Natural killer cell (primary cell): ENCODE data around the gene PRKN. TPM values are rescaled to one million over a fixed set of nuclear protein-coding genes. Genes with fewer than 3 reads are reported as not detected.

Experiments used
- ATAC-seq, 3 donors: fragments of 150-1000 bp in 2 of 3; fragments of 200-7000 bp in 1 of 3; cut with Tn5 transposase; 1 replicate in 1 of 3; 2 replicates in 2 of 3; pipeline ENCODE4 v1.10.0; 2021; ENCODE audit warnings: mild to moderate bottlenecking in 2 of 3, moderate library complexity in 2 of 3
- DNase-seq, 2 donors: peaks; one replicate each; pipeline versions ENCODE4 v3.0.0 to v3.0.0-alpha.2; 2013 to 2021; ENCODE audit warnings: mixed read lengths in 1 of 2
- H3K27ac ChIP-seq: one replicate; pipeline ENCODE4 v1.5.1; 2013; ENCODE audit warnings: mild to moderate bottlenecking, low read length
- H3K27me3 ChIP-seq: one replicate; pipeline ENCODE4 v1.6.1; 2013; ENCODE audit warnings: low read length; ENCODE audit not compliant: control insufficient read depth, insufficient read depth
- H3K36me3 ChIP-seq: one replicate; pipeline ENCODE4 v1.6.1; 2013; ENCODE audit warnings: low read length; ENCODE audit not compliant: control insufficient read depth, insufficient read depth
- H3K4me1 ChIP-seq: one replicate; pipeline ENCODE4 v1.6.1; 2013; ENCODE audit warnings: low read length; ENCODE audit not compliant: control insufficient read depth, insufficient read depth
- H3K4me3 ChIP-seq: one replicate; pipeline ENCODE4 v1.5.1; 2013; ENCODE audit warnings: low read length
- H3K9me3 ChIP-seq: one replicate; pipeline ENCODE4 v1.6.1; 2013; ENCODE audit warnings: low read length; ENCODE audit not compliant: control insufficient read depth, insufficient read depth
- H3K27ac Mint-ChIP-seq, 2 donors: one replicate each; pipeline ENCODE4 v1.8.0; 2022; ENCODE audit warnings: mild to moderate bottlenecking in 2 of 2, mixed read lengths in 2 of 2, moderate library complexity in 1 of 2
- H3K27me3 Mint-ChIP-seq, 2 donors: one replicate each; pipeline ENCODE4 v1.8.0; 2022; ENCODE audit warnings: low read depth in 2 of 2, mixed read lengths in 2 of 2
- H3K36me3 Mint-ChIP-seq: one replicate; pipeline ENCODE4 v1.8.0; 2022; ENCODE audit warnings: mixed read lengths
- H3K4me1 Mint-ChIP-seq, 2 donors: one replicate each; pipeline ENCODE4 v1.8.0; 2022; ENCODE audit warnings: mixed read lengths in 2 of 2
- H3K4me3 Mint-ChIP-seq: one replicate; pipeline ENCODE4 v1.8.0; 2022; ENCODE audit warnings: mild to moderate bottlenecking, moderate library complexity, mixed read lengths
- H3K9me3 Mint-ChIP-seq, 2 donors: one replicate each; pipeline ENCODE4 v1.8.0; 2022; ENCODE audit warnings: mixed read lengths in 2 of 2
- WGBS: methylation state at CpG from one replicate; pipeline ENCODE4 v1.1.7; 2013; ENCODE audit warnings: missing lambda C conversion rate; ENCODE audit not compliant: insufficient coverage; 5-methylcytosine and 5-hydroxymethylcytosine counted together
- intact Hi-C: fragments of 100-400 bp; cut with micrococcal nuclease; formaldehyde crosslinking; loops from one replicate; pipeline ENCODE4 v1.14.2; 2022
- total RNA-seq, 4 donors: library from RNA; stranded (reverse); fragments of 120-200 nt in 1 of 4; gene quantifications; one replicate each; pipeline versions ENCODE4 v1.2.3 to v1.2.4, GENCODE V29; 2013 to 2022
- TF ChIP-seq, protein P1 (sequence below): fragments of 200-600 bp; IDR thresholded peaks from one replicate; pipeline ENCODE4 v1.8.0; 2022; ENCODE audit warnings: antibody characterized with exemption

Gene PRKN
- total RNA-seq, 3 donors from 2014 or later (not counting 1 experiment from before 2014, with no cell fraction given): 1.4 to 1.9 (median 1.9) TPM

DNA sequence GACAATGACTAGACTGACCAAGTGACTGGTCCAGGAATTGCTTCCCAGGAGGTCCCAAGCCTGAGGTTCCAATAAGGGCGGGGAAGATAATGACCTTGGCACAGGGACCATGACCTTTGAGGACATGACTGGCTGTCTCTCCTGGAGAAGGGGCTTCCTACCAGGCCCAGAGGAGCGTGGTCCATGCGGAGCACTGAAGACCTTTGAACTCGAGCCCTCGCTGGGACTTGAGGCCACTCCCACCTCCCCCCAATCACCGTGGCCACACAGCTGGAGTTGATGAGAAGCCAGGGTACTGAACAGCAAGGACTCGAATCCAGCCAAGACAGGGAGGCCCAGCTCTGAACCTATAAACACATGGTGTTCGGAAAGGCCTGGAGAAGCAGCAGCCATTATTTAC, 677.0 kb downstream of the PRKN start:
- ATAC-seq: no peak
- Histone ChIP-seq H3K27ac (no peak overlapping the region), H3K9me3 (peaks cover 10% of the 10 kb centered on the region), H3K4me3 (no peak overlapping the region), H3K27me3 (no peaks in the 10 kb centered on the region), H3K4me1 (no peaks in the 10 kb centered on the region), H3K36me3 (no peaks in the 10 kb centered on the region)
- Mint-ChIP-seq H3K4me1 (no peaks in the 10 kb centered on the region), H3K36me3 (no peaks in the 10 kb centered on the region), H3K9me3 (peaks cover 7 to 12% of the 10 kb centered on the region in 2 donors), H3K4me3 (no peak overlapping the region), H3K27ac (no peak overlapping the region), H3K27me3 (no peaks in the 10 kb centered on the region)
- DNase-seq: no peak
- TF ChIP-seq, protein P1, sequence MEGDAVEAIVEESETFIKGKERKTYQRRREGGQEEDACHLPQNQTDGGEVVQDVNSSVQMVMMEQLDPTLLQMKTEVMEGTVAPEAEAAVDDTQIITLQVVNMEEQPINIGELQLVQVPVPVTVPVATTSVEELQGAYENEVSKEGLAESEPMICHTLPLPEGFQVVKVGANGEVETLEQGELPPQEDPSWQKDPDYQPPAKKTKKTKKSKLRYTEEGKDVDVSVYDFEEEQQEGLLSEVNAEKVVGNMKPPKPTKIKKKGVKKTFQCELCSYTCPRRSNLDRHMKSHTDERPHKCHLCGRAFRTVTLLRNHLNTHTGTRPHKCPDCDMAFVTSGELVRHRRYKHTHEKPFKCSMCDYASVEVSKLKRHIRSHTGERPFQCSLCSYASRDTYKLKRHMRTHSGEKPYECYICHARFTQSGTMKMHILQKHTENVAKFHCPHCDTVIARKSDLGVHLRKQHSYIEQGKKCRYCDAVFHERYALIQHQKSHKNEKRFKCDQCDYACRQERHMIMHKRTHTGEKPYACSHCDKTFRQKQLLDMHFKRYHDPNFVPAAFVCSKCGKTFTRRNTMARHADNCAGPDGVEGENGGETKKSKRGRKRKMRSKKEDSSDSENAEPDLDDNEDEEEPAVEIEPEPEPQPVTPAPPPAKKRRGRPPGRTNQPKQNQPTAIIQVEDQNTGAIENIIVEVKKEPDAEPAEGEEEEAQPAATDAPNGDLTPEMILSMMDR: no peak
- 85% methylated on average over 8 of the region's 8 CpGs for WGBS
- intact Hi-C loops: no loop called here

DNA sequence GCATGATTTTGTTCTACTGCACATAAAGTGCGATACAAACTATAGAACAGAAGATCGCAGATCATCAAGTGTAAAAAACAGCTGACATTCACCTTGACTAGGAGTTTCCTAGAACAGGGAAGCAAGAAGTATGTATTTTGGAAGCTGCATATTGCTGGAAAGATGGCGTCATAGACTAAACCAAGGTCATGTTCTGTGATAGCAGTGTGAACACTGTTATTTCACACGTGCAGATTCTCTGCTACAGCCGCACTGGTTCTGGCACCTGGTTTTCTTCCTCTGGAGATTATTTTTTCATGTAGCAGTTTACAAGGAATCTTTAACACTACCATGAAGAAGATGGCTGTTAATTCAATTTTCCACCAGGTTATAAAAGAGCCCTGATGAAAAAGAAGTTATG, 681.2 kb downstream of the PRKN start:
- no peak overlapping the region for H3K27ac Mint-ChIP-seq
- H3K27me3 ChIP-seq: no peaks in the 10 kb centered on the region
- TF ChIP-seq, protein P1: no peak
- DNase-seq (no peak), ATAC-seq (no peak)
- no peak overlapping the region for H3K27ac ChIP-seq
- H3K36me3 ChIP-seq: no peaks in the 10 kb centered on the region
- H3K27me3 Mint-ChIP-seq: no peaks in the 10 kb centered on the region
- H3K4me1 ChIP-seq: no peaks in the 10 kb centered on the region
- H3K36me3 Mint-ChIP-seq: no peaks in the 10 kb centered on the region
- 92% methylated on average over 5 of the region's 5 CpGs for WGBS
- peaks cover 6% of the 10 kb centered on the region for H3K9me3 ChIP-seq
- H3K4me1 Mint-ChIP-seq: no peaks in the 10 kb centered on the region
- H3K4me3 Mint-ChIP-seq: no peak overlapping the region
- no peak overlapping the region for H3K4me3 ChIP-seq
- peaks cover 13 to 20% of the 10 kb centered on the region in 2 donors for H3K9me3 Mint-ChIP-seq
- intact Hi-C loops: no loop called here

DNA sequence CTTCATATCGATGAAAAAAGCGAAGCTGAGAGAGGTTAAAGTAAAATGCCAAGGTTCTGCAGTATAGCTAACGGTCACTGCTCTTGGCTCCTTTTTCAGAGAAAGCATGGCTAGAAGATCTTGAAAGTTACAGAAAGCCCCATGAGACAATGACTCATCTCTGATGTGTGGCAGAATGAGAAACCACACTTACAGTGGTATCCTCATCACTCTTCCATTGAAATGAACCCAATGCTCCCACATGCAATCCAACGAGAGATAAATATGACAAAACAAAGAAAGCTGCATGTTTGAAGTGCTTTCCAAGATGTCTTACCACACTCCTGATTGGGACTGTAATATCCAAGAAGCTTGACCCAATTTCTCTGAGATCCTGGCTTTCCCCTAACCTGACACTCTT, 694.9 kb downstream of the PRKN start:
- Mint-ChIP-seq H3K4me3 (no peak overlapping the region), H3K36me3 (no peaks in the 10 kb centered on the region), H3K27ac (no peak overlapping the region), H3K4me1 (no peaks in the 10 kb centered on the region), H3K27me3 (no peaks in the 10 kb centered on the region), H3K9me3 (peaks cover 0 to 10% of the 10 kb centered on the region in 2 donors)
- DNase-seq: no peak
- intact Hi-C loops: no loop called here
- Histone ChIP-seq H3K4me1 (no peaks in the 10 kb centered on the region), H3K9me3 (no peaks in the 10 kb centered on the region), H3K36me3 (no peaks in the 10 kb centered on the region), H3K27ac (no peak overlapping the region), H3K4me3 (no peak overlapping the region), H3K27me3 (no peaks in the 10 kb centered on the region)
- TF ChIP-seq, protein P1: no peak
- WGBS: 92% methylated on average over 4 of the region's 4 CpGs
- ATAC-seq: no peak

DNA sequence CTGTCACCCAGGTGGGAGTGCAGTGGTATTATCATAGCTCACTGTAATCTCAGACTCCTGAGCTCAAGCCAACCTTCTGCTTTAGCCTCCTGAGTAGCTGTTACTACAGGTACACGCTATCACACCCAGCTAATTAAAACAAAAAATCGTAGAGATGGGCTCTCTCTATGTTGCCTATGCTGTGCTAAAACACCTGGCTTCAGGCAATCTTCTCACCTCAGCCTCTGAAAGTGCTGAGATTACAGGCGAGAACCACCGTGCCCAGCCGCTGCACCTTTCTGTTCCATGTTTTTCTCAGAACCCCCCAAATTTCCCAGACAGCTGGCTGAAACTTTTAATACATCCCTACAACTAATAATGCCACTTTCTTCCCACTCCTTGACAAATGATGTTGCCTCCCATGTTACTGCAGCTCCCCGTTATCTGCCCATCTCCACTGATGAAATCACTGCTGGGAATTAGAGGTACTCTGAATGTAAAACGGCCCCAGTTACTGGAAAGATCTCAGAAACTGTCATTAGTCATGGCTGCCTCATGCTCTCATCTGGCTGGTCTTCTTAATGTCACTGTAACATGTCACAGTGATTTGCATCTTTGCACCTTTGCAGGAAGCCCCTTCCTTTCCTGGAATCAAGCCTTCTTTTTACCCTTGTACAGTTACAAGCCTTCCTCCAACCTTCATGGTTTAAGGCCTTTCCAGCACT, 697.5 kb downstream of the PRKN start:
- Histone ChIP-seq H3K36me3 (no peaks in the 10 kb centered on the region), H3K4me1 (no peaks in the 10 kb centered on the region), H3K27me3 (no peaks in the 10 kb centered on the region), H3K9me3 (no peaks in the 10 kb centered on the region), H3K4me3 (no peak overlapping the region), H3K27ac (no peak overlapping the region)
- no peak for ATAC-seq
- Mint-ChIP-seq H3K36me3 (no peaks in the 10 kb centered on the region), H3K4me1 (no peaks in the 10 kb centered on the region), H3K9me3 (peaks cover 2 to 12% of the 10 kb centered on the region in 2 donors), H3K4me3 (no peak overlapping the region), H3K27ac (no peak overlapping the region), H3K27me3 (no peaks in the 10 kb centered on the region)
- intact Hi-C loops: no loop called here
- DNase-seq: no peak
- TF ChIP-seq, protein P1: no peak
- WGBS: 76% methylated on average over 7 of the region's 7 CpGs
